Keratinocyte (primary cell): Measurements from ENCODE around the gene MAMDC2. TPM values are rescaled to one million over a fixed set of nuclear protein-coding genes. Genes with fewer than 3 reads are reported as not detected.

Experiments
- DNase-seq: peaks from one replicate; pipeline ENCODE4 v3.0.0-alpha.2; 2011; ENCODE audit warnings: low read depth, missing footprints, low spot score
- FAIRE-seq: peaks from 2 replicates; lab custom pipeline; 2011; peaks lifted over from hg19 to GRCh38; lab: Jason Lieb, UNC
- H2AFZ ChIP-seq: 2 replicates; pipeline ENCODE4 v1.6.0; 2012; ENCODE audit warnings: low read length, control low read depth, inconsistent platforms; ENCODE audit not compliant: control insufficient read depth
- H3K27ac ChIP-seq: 2 replicates; pipeline ENCODE4 v1.5.1; 2011; ENCODE audit warnings: low read length; ENCODE audit not compliant: control insufficient read depth, insufficient read depth
- H3K27me3 ChIP-seq: 3 replicates; pipeline ENCODE4 v1.6.0; 2011; ENCODE audit warnings: low read length; ENCODE audit not compliant: control insufficient read depth, insufficient read depth; ENCODE audit errors: extremely low read depth
- H3K36me3 ChIP-seq, 2 experiments: 2 replicates in 1 of 2; 3 replicates in 1 of 2; pipeline ENCODE4 v1.5.1; 2011; ENCODE audit warnings: low read length in 2 of 2, mild to moderate bottlenecking in 1 of 2; ENCODE audit not compliant: control insufficient read depth in 2 of 2, insufficient read depth in 2 of 2; ENCODE audit errors: extremely low read depth in 1 of 2
- H3K4me1 ChIP-seq: 3 replicates; pipeline ENCODE4 v1.5.1; 2011; ENCODE audit warnings: low read length; ENCODE audit not compliant: control insufficient read depth, insufficient read depth; ENCODE audit errors: extremely low read depth
- H3K4me2 ChIP-seq: 3 replicates; pipeline ENCODE4 v1.6.0; 2011; ENCODE audit warnings: low read depth, low read length; ENCODE audit not compliant: control insufficient read depth, insufficient read depth; ENCODE audit errors: extremely low read depth
- H3K4me3 ChIP-seq, 3 experiments: fragments of 200-600 bp in 1 of 3; sonication (generic) in 1 of 3; 2 replicates in 2 of 3; 3 replicates in 1 of 3; pipeline ENCODE4 v1.5.1; 2011 to 2016; ENCODE audit warnings: low read length in 3 of 3, mild to moderate bottlenecking in 3 of 3, control low read depth in 2 of 3, inconsistent platforms in 1 of 3, low read depth in 1 of 3, mixed read lengths in 1 of 3, mixed run types in 1 of 3, moderate library complexity in 1 of 3; ENCODE audit not compliant: control insufficient read depth in 2 of 3, insufficient read depth in 2 of 3; ENCODE audit errors: extremely low read depth in 1 of 3
- H3K79me2 ChIP-seq: 2 replicates; pipeline ENCODE4 v1.6.0; 2012; ENCODE audit warnings: low read length; ENCODE audit not compliant: control insufficient read depth, insufficient read depth
- H3K9ac ChIP-seq: 3 replicates; pipeline ENCODE4 v1.6.0; 2011; ENCODE audit warnings: low read length; ENCODE audit not compliant: control insufficient read depth, insufficient read depth; ENCODE audit errors: extremely low read depth
- H3K9me1 ChIP-seq: 3 replicates; pipeline ENCODE4 v1.6.0; 2011; ENCODE audit warnings: low read length; ENCODE audit not compliant: control insufficient read depth, insufficient read depth; ENCODE audit errors: extremely low read depth
- H3K9me3 ChIP-seq: 2 replicates; pipeline ENCODE4 v1.5.1; 2012; ENCODE audit warnings: low read depth, low read length; ENCODE audit not compliant: control insufficient read depth
- H4K20me1 ChIP-seq: 3 replicates; pipeline ENCODE4 v1.6.0; 2011; ENCODE audit warnings: low read length; ENCODE audit not compliant: control insufficient read depth, insufficient read depth; ENCODE audit errors: extremely low read depth
- EZH2 ChIP-seq: IDR thresholded peaks from one replicate; pipeline ENCODE4 v1.6.1; 2012; ENCODE audit warnings: inconsistent platforms, mild to moderate bottlenecking, low read length, moderate library complexity
- dilution Hi-C: fragments of 300-500 bp; cut with MboI; formaldehyde crosslinking; loops from one replicate; pipeline ENCODE4 v1.7.0; 2020; ENCODE audit warnings: low sequenced_read_pairs; ENCODE audit not compliant: extremely low pct_ligation_motif_present
- polyA plus RNA-seq, 5 experiments: library from polyadenylated mRNA; depleted of rRNA in 3 of 5; stranded (reverse) in 3 of 5; stranded (forward) in 1 of 5; unstranded in 1 of 5; fragments of >200 nt; gene quantifications; 1 replicate in 1 of 5; 2 replicates in 3 of 5; 3 replicates in 1 of 5; pipeline versions ENCODE4 v1.2.1 to v1.2.3, GENCODE V29; 2011 to 2012; ENCODE audit warnings: missing spikeins in 2 of 5, low read depth in 1 of 5, low replicate concordance in 1 of 5
- TF ChIP-seq, protein P1 (sequence below), 3 experiments: IDR thresholded peaks in 1 of 3; conservative IDR thresholded peaks in 1 of 3; optimal IDR thresholded peaks in 1 of 3; 2 replicates in 2 of 3; 3 replicates in 1 of 3; pipeline versions ENCODE3 to v1.5.1; 2011; ENCODE audit warnings: low read length in 3 of 3, mild to moderate bottlenecking in 3 of 3, moderate library complexity in 2 of 3, control low read depth in 1 of 3, inconsistent platforms in 1 of 3; ENCODE audit not compliant: insufficient read depth in 2 of 3; ENCODE audit errors: extremely low read depth in 1 of 3

Gene MAMDC2
- polyA plus RNA-seq, 1 donor (not counting 4 experiments of a cell fraction or from before 2014, with no cell fraction given): 4.2 TPM

DNA sequence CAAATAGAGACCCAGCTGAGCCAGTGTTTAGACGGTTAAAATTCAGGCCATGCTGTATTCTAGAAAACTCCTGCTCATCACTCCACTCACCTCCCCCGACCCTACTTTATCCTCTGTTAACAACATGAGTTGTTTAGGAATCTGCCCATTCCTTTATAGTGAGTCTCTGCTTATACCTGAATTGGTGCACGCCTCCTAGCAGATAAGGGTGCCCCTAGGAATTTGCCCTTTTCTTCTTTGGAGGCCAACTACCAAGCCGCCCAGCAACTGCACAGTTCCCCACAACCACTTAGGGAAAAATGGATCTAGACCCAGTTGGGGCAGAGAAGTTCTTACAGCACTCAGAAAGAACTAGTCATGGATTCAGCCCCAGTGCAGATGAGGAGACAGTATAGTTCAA lies 102.3 kb downstream of the MAMDC2 start:
- no peak overlapping the region for H3K27ac ChIP-seq
- dilution Hi-C loops: no loop called here
- no peak overlapping the region for H3K9ac ChIP-seq
- no peaks in the 10 kb centered on the region for H4K20me1 ChIP-seq
- H3K4me1 ChIP-seq: no peaks in the 10 kb centered on the region
- no peaks in the 10 kb centered on the region for H3K79me2 ChIP-seq
- no peaks in the 10 kb centered on the region for H3K9me3 ChIP-seq
- H3K27me3 ChIP-seq: no peaks in the 10 kb centered on the region
- no peaks in the 10 kb centered on the region for H3K9me1 ChIP-seq
- TF ChIP-seq, protein P1, sequence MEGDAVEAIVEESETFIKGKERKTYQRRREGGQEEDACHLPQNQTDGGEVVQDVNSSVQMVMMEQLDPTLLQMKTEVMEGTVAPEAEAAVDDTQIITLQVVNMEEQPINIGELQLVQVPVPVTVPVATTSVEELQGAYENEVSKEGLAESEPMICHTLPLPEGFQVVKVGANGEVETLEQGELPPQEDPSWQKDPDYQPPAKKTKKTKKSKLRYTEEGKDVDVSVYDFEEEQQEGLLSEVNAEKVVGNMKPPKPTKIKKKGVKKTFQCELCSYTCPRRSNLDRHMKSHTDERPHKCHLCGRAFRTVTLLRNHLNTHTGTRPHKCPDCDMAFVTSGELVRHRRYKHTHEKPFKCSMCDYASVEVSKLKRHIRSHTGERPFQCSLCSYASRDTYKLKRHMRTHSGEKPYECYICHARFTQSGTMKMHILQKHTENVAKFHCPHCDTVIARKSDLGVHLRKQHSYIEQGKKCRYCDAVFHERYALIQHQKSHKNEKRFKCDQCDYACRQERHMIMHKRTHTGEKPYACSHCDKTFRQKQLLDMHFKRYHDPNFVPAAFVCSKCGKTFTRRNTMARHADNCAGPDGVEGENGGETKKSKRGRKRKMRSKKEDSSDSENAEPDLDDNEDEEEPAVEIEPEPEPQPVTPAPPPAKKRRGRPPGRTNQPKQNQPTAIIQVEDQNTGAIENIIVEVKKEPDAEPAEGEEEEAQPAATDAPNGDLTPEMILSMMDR (optimal IDR thresholded peaks at IDR 0.05 in 1 of 3, IDR thresholded peaks at IDR 0.05 in 1 of 3, conservative IDR thresholded peaks at IDR 0.05 in 1 of 3; ENCODE audit: extremely low read depth in 1 of 3, insufficient read depth in 2 of 3, low read length in 3 of 3): no peak
- no peak for TF ChIP-seq EZH2
- no peaks in the 10 kb centered on the region for H3K36me3 ChIP-seq
- no peak overlapping the region for H3K4me3 ChIP-seq
- no peak for FAIRE-seq
- H3K4me2 ChIP-seq: no peak overlapping the region
- DNase-seq: no peak
- no peak overlapping the region for H2AFZ ChIP-seq

DNA sequence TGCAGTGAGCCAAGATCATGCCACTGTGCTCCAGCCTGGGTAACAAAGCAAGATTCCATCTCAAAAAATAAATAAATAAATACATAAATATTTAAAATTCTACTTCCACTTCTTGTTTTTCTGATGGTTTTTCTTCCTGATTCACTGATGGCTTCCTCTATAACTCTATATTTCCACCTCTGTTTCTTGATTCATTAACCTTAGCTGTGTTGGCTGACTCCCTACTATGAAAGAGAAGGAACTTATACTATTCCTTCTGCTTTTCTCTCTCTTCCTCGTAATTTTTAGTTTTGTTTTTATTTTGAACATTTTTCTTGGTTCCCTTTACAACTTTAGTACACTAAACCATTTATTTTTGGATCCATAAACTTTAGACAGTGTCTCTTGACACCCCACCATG lies 103.5 kb downstream of the MAMDC2 start:
- Histone ChIP-seq H3K27me3 (no peaks in the 10 kb centered on the region), H3K4me3 (no peak overlapping the region), H3K36me3 (no peaks in the 10 kb centered on the region), H3K27ac (no peak overlapping the region), H3K9me1 (no peaks in the 10 kb centered on the region), H2AFZ (no peak overlapping the region), H3K9me3 (no peaks in the 10 kb centered on the region), H3K4me2 (no peak overlapping the region), H3K4me1 (no peaks in the 10 kb centered on the region), H4K20me1 (no peaks in the 10 kb centered on the region), H3K79me2 (no peaks in the 10 kb centered on the region), H3K9ac (no peak overlapping the region)
- FAIRE-seq (no peak), DNase-seq (no peak)
- dilution Hi-C loops: no loop called here
- TF ChIP-seq, protein P1 (optimal IDR thresholded peaks at IDR 0.05 in 1 of 3, IDR thresholded peaks at IDR 0.05 in 1 of 3, conservative IDR thresholded peaks at IDR 0.05 in 1 of 3; ENCODE audit: extremely low read depth in 1 of 3, insufficient read depth in 2 of 3, low read length in 3 of 3): no peak
- no peak for TF ChIP-seq EZH2
